ENCODE results near the gene UBE2S.
"Not testable (repeated sequence)": the region's sequence is repeated elsewhere in the genome, so short reads cannot be mapped to it uniquely, and the experiment has no call there.

Gene UBE2S

GRCh38 chr19:55451163-55451964, 43.8 kb upstream of the UBE2S start:
- no peak for DNase-seq (ENCODE audit: low read depth)
- TF ChIP-seq CTCF (conservative IDR thresholded peaks at IDR 0.05; ENCODE audit: low read depth, low read length) = no peak
- no peak overlapping the region for H3K4me3 ChIP-seq (ENCODE audit: low read length)

GRCh38 chr19:55449469-55449868, 41.9 kb upstream of the UBE2S start:
- H3K4me3 ChIP-seq (ENCODE audit: low read length) = no peak overlapping the region
- no peak for DNase-seq (ENCODE audit: low read depth)
- no peak for TF ChIP-seq CTCF (conservative IDR thresholded peaks at IDR 0.05; ENCODE audit: low read depth, low read length)

DNA sequence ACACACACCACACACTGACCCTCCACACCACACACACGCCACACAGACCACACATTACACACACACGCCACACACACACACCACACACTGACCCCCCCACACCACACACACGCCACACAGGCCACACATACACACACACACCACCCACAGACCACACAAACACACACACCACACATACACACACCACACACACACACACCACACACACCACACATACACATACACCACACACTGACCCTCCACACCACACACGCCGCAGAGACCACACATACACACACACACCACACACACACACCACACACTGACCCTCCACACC, 40.5 kb upstream of the UBE2S start:
- not testable (repeated sequence) for H3K4me3 ChIP-seq (ENCODE audit: low read length); DNase-seq (ENCODE audit: low read depth)

GRCh38 chr19:55447421-55448174, 40.0 kb upstream of the UBE2S start:
- H3K4me3 ChIP-seq (ENCODE audit: low read length) = no peak overlapping the region
- TF ChIP-seq CTCF (conservative IDR thresholded peaks at IDR 0.05; ENCODE audit: low read depth, low read length) = no peak
- DNase-seq (ENCODE audit: low read depth) = no peak

DNA sequence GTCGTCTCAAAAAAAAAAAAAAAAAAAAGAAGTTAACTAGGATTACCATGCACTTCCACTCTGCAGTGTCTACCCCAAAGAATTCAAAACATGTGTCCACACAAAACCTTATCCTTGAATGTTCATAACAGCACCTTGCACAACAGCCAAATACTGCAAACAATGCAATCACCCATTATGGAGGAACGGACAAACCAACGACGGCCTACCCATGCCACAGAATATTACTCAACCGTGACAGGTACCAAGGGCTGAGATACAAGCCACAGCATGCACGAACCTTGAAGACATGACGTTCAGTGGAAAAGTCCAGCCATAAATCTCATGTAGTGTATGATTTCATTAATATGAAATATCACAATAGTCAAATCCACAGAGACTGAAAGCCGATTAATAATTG, 38.5 kb upstream of the UBE2S start:
- no peak overlapping the region for H3K4me3 ChIP-seq (ENCODE audit: low read length)
- no peak for DNase-seq (ENCODE audit: low read depth)

GRCh38 chr19:55444646-55445045, 37.1 kb upstream of the UBE2S start:
- no peak overlapping the region for H3K4me3 ChIP-seq (ENCODE audit: low read length)
- no peak for DNase-seq (ENCODE audit: low read depth)
- TF ChIP-seq CTCF (conservative IDR thresholded peaks at IDR 0.05; ENCODE audit: low read depth, low read length) = no peak

More for the DNA sequence above, 38.5 kb upstream of the UBE2S start:
- no peak for TF ChIP-seq CTCF (conservative IDR thresholded peaks at IDR 0.05; ENCODE audit: low read depth, low read length)

DNA sequence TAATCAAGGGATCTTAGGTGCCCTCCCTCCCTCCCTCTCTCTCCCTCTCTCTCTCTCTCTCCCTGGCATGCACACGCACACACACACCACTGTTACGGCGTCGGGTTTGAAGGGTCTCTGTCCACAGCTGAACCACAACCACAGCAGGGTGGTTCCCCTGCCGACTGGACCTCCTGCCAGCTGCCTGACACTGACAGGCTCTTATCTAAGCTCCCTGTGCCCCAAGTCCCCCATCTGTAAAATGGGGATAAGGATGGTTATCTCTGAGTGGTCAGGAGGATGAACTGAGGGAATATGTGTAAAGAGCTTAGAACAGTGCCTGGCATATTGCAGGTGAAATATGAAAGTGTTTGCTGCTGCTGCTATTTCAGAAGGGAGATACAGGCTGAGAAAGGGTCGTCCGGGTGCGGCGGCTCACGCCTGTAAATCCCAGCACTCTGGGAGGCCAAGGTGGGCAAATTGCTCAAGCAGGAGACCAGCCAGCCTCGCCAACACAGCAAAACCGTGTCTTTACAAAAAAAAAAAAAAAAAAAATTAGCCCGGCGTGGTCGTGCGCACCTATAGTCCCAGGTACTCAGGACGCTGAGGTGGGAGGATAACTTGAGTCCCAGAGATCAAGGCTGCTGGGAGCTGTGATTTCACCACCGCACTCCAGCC, 36.4 kb upstream of the UBE2S start:
- TF ChIP-seq CTCF (conservative IDR thresholded peaks at IDR 0.05; ENCODE audit: low read depth, low read length) = no peak
- no peak for DNase-seq (ENCODE audit: low read depth)
- H3K4me3 ChIP-seq (ENCODE audit: low read length) = no peak overlapping the region
